ENCODE data around the gene GRID1. TPM values are rescaled to one million over a fixed set of nuclear protein-coding genes. Genes with fewer than 3 reads are reported as not detected.

The GRID1 gene
- total and polyA plus RNA-seq, 7 experiments from 2014 or later, result not detected

- H3K4me3 ChIP-seq (ENCODE audit: low read length), result no peak overlapping the region
- Mint-ChIP-seq H3K36me3 (no peaks in the 10 kb centered on the region), H3K4me1 (no peaks in the 10 kb centered on the region), H3K4me3 (no peak overlapping the region), H3K27ac (no peak overlapping the region), H3K27me3 (peaks cover 0 to 20% (median 9%) of the 10 kb centered on the region in 5 donors), H3K9me3 (peaks cover 0 to 3% (median 0%) of the 10 kb centered on the region in 11 donors)
- DNase-seq (no peak), ATAC-seq (no peak)
- CTCF ChIA-PET, result no interaction called here
- H3K4me1 ChIP-seq (ENCODE audit: control insufficient read depth in 2 of 2, insufficient read depth in 2 of 2, low read length in 2 of 2), result no peaks in the 10 kb centered on the region
- H3K27me3 ChIP-seq (ENCODE audit: control insufficient read depth in 2 of 2, insufficient read depth in 2 of 2, low read length in 2 of 2), result no peaks in the 10 kb centered on the region
- no peaks in the 10 kb centered on the region for H3K36me3 ChIP-seq (ENCODE audit: control insufficient read depth in 2 of 3, insufficient read depth in 3 of 3, low read length in 3 of 3)
- POLR2A ChIA-PET, result no interaction called here
- no peaks in the 10 kb centered on the region for H3K9me3 ChIP-seq (ENCODE audit: control insufficient read depth in 2 of 3, low read length in 3 of 3)
- intact Hi-C loops (cut with micrococcal nuclease), result no loop called here
- no peak overlapping the region for H3K27ac ChIP-seq (ENCODE audit: low read depth, low read length)
These were observed 66.1 kb downstream of the GRID1 start for GRCh38 chr10:86300399-86300925.

DNA sequence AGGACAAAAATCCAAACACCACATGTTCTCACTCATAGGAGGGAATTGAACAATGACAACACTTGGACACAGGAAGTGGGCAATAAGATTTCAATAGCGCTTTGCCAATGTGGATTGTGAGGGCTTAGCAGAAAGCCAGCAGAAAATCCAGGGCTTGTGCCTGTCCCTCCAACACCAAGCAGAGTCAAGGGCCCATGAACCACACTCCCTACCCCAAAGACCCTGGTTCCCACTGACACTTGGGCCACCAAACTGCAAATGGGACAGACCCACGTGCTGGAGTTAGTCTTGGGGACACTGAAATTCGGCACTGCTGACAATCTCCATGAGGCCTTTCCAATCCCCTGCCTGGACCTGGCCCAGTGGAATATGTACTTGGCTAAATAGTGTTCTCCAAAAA lies 67.0 kb downstream of the GRID1 start:
- Mint-ChIP-seq H3K9me3 (peaks cover 0 to 3% (median 0%) of the 10 kb centered on the region in 11 donors), H3K27me3 (peaks cover 0 to 24% (median 14%) of the 10 kb centered on the region in 5 donors), H3K4me1 (no peaks in the 10 kb centered on the region), H3K4me3 (no peak overlapping the region), H3K36me3 (no peaks in the 10 kb centered on the region), H3K27ac (no peak overlapping the region)
- Histone ChIP-seq H3K27ac (ENCODE audit: low read depth, low read length) (no peak overlapping the region), H3K4me1 (ENCODE audit: control insufficient read depth in 2 of 2, insufficient read depth in 2 of 2, low read length in 2 of 2) (no peaks in the 10 kb centered on the region), H3K9me3 (ENCODE audit: control insufficient read depth in 2 of 3, low read length in 3 of 3) (no peaks in the 10 kb centered on the region), H3K27me3 (ENCODE audit: control insufficient read depth in 2 of 2, insufficient read depth in 2 of 2, low read length in 2 of 2) (no peaks in the 10 kb centered on the region), H3K4me3 (ENCODE audit: low read length) (no peak overlapping the region), H3K36me3 (ENCODE audit: control insufficient read depth in 2 of 3, insufficient read depth in 3 of 3, low read length in 3 of 3) (no peaks in the 10 kb centered on the region)
- ATAC-seq (no peak), DNase-seq (no peak)
- intact Hi-C loops (cut with micrococcal nuclease), result no loop called here
- CTCF ChIA-PET, result no interaction called here
- POLR2A ChIA-PET, result no interaction called here

DNA sequence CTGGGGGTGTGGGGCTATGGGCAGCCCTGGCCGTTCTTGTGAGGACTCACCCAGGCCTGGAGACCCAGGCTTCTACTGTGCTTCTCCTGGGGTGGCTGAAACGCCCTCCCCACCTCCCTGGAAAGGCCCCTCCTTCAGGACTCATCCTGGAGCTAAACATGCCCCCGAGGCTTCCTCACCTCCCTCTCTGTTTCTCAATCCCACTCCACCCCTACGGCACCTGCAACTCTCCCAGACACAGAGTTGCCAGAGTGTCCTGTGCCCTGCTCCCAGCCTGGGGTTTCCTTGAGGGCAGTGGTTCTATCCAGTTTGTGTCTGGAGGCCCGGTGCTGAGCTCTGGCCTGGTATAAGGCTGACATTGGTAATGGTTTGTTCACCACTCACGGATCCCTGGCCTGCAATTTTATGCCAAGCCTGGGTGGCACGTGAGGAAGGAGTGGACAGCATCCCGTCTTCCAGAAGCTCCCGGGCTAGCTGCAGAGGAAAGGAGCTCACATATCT lies 68.0 kb downstream of the GRID1 start:
- CTCF ChIA-PET, result no interaction called here
- H3K4me3 ChIP-seq (ENCODE audit: low read length), result no peak overlapping the region
- ATAC-seq (no peak), DNase-seq (no peak)
- no peaks in the 10 kb centered on the region for H3K36me3 Mint-ChIP-seq
- POLR2A ChIA-PET, result no interaction called here
- H3K27me3 Mint-ChIP-seq, result peaks cover 0 to 25% (median 8%) of the 10 kb centered on the region in 5 donors
- H3K27me3 ChIP-seq (ENCODE audit: control insufficient read depth in 2 of 2, insufficient read depth in 2 of 2, low read length in 2 of 2), result no peaks in the 10 kb centered on the region
- H3K27ac Mint-ChIP-seq, result no peak overlapping the region
- no peaks in the 10 kb centered on the region for H3K4me1 ChIP-seq (ENCODE audit: control insufficient read depth in 2 of 2, insufficient read depth in 2 of 2, low read length in 2 of 2)
- no peaks in the 10 kb centered on the region for H3K9me3 ChIP-seq (ENCODE audit: control insufficient read depth in 2 of 3, low read length in 3 of 3)
- H3K9me3 Mint-ChIP-seq, result peaks cover 0 to 3% (median 0%) of the 10 kb centered on the region in 11 donors
- intact Hi-C loops (cut with micrococcal nuclease), result no loop called here
- no peaks in the 10 kb centered on the region for H3K36me3 ChIP-seq (ENCODE audit: control insufficient read depth in 2 of 3, insufficient read depth in 3 of 3, low read length in 3 of 3)
- no peak overlapping the region for H3K27ac ChIP-seq (ENCODE audit: low read depth, low read length)
- H3K4me3 Mint-ChIP-seq, result no peak overlapping the region
- H3K4me1 Mint-ChIP-seq, result no peaks in the 10 kb centered on the region

DNA sequence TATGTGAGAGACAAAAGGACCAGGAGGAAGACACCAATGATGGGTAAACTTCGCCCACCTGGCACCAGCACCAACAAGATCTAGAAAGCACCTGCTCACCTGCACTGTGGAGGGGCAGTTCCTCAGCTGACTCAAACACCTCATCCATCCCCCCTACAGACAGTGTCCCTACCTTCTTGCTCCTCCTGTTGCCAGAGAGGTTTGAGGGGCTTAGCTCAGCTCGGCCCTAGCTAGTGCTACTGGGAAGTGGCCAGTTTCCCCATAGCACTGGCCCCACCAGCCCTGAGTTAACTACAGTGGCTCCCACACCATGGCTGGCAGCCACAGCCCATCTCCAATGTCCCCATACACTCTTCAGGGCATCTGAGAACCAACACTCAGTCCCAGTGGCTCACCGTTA lies 70.8 kb downstream of the GRID1 start:
- no peak overlapping the region for H3K4me3 Mint-ChIP-seq
- no peaks in the 10 kb centered on the region for H3K36me3 ChIP-seq (ENCODE audit: control insufficient read depth in 2 of 3, insufficient read depth in 3 of 3, low read length in 3 of 3)
- H3K27me3 ChIP-seq (ENCODE audit: control insufficient read depth in 2 of 2, insufficient read depth in 2 of 2, low read length in 2 of 2), result no peaks in the 10 kb centered on the region
- DNase-seq (no peak), ATAC-seq (no peak)
- no peaks in the 10 kb centered on the region for H3K4me1 ChIP-seq (ENCODE audit: control insufficient read depth in 2 of 2, insufficient read depth in 2 of 2, low read length in 2 of 2)
- CTCF ChIA-PET, result no interaction called here
- peaks cover 0 to 2% (median 0%) of the 10 kb centered on the region in 7 donors for H3K4me1 Mint-ChIP-seq
- POLR2A ChIA-PET, result no interaction called here
- H3K9me3 Mint-ChIP-seq, result peaks cover 0 to 3% (median 0%) of the 10 kb centered on the region in 11 donors
- H3K4me3 ChIP-seq (ENCODE audit: low read length), result no peak overlapping the region
- H3K36me3 Mint-ChIP-seq, result no peaks in the 10 kb centered on the region
- intact Hi-C loops (cut with micrococcal nuclease), result no loop called here
- no peaks in the 10 kb centered on the region for H3K9me3 ChIP-seq (ENCODE audit: control insufficient read depth in 2 of 3, low read length in 3 of 3)
- peaks cover 0 to 21% (median 7%) of the 10 kb centered on the region in 5 donors for H3K27me3 Mint-ChIP-seq
- no peak overlapping the region for H3K27ac ChIP-seq (ENCODE audit: low read depth, low read length)
- H3K27ac Mint-ChIP-seq, result no peak overlapping the region

DNA sequence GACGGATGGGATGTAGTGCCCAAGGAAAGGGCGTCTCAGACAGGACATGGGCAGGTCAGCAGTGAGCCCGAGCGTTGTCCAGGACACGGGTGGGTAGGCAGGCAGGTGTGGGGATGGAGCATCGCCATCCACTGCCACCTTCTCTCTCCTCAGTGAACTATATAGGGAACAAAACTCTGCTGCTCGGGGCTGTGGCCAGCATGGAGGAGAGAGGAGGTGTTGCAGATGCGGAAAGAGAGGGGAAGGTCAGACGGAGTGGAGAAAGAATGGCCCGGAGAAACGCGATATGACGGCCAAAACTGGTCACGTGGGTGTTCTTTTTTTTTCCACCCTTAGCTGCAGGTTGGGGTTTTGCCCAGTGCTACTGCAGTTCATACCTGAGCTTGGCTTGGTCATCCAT lies 71.2 kb downstream of the GRID1 start:
- no peak for ATAC-seq
- no peaks in the 10 kb centered on the region for H3K27me3 ChIP-seq (ENCODE audit: control insufficient read depth in 2 of 2, insufficient read depth in 2 of 2, low read length in 2 of 2)
- no peak overlapping the region for H3K4me3 ChIP-seq (ENCODE audit: low read length)
- intact Hi-C loops (cut with micrococcal nuclease), result no loop called here
- H3K36me3 ChIP-seq (ENCODE audit: control insufficient read depth in 2 of 3, insufficient read depth in 3 of 3, low read length in 3 of 3), result no peaks in the 10 kb centered on the region
- no peak overlapping the region for H3K27ac ChIP-seq (ENCODE audit: low read depth, low read length)
- H3K4me1 ChIP-seq (ENCODE audit: control insufficient read depth in 2 of 2, insufficient read depth in 2 of 2, low read length in 2 of 2), result no peaks in the 10 kb centered on the region
- Mint-ChIP-seq H3K27me3 (peaks cover 0 to 17% (median 7%) of the 10 kb centered on the region in 5 donors), H3K9me3 (no peaks in the 10 kb centered on the region), H3K4me1 (peaks cover 0 to 2% (median 0%) of the 10 kb centered on the region in 7 donors), H3K4me3 (no peak overlapping the region), H3K36me3 (no peaks in the 10 kb centered on the region), H3K27ac (no peak overlapping the region)
- H3K9me3 ChIP-seq (ENCODE audit: control insufficient read depth in 2 of 3, low read length in 3 of 3), result no peaks in the 10 kb centered on the region
- ChIA-PET POLR2A (no interaction called here), CTCF (no interaction called here)
- DNase-seq, result no peak

DNA sequence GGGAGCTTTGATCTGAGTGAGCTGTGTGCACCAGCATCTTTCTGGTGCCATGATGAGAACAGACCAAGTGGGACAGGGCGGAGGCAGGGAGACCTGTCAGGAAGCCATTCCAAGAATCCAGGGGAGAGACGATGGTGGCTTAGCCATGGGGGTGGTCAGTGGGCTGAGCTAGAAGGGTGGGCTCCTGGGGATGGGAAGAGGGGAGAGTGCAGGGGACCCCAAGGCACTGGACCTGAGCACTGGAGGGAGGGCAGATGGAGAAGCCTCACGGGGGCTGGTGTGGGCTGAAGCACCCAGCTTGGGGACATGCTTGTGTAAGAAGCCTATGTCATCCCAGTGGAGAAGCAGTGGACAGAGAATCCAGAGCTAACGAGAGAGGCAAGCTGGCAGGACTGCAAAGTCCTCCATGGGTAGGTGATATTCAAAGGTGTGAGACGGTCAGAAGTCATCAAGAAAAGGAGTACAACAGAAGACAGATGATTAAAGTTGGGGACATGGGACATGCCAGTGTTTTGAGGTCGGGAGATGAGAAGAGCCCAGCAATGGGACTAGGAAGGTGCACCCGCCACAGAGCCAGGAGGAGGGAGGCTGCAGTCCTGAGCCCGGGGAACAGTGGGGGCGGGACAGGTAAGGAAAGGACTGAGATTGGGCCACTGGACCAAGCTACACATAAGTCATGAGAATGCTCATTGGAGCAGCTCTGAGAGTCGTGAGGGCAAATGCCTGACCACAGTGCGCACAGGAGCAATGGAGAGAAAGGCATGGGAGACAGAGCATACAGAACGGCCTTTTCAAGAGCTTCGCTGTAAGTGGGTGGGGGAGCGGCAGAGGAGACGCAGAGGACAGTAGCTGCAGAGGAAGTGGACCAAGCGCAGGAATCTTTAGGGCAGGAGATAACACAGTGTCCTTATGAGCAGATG lies 72.0 kb downstream of the GRID1 start:
- DNase-seq, result no peak
- Mint-ChIP-seq H3K9me3 (no peaks in the 10 kb centered on the region), H3K4me1 (peaks cover 0 to 2% (median 0%) of the 10 kb centered on the region in 7 donors), H3K27ac (no peak overlapping the region), H3K27me3 (peaks cover 0 to 19% (median 7%) of the 10 kb centered on the region in 5 donors), H3K36me3 (no peaks in the 10 kb centered on the region), H3K4me3 (no peak overlapping the region)
- H3K9me3 ChIP-seq (ENCODE audit: control insufficient read depth in 2 of 3, low read length in 3 of 3), result no peaks in the 10 kb centered on the region
- ChIA-PET POLR2A (no interaction called here), CTCF (no interaction called here)
- ATAC-seq, result no peak
- H3K27ac ChIP-seq (ENCODE audit: low read depth, low read length), result no peak overlapping the region
- no peaks in the 10 kb centered on the region for H3K36me3 ChIP-seq (ENCODE audit: control insufficient read depth in 2 of 3, insufficient read depth in 3 of 3, low read length in 3 of 3)
- no peak overlapping the region for H3K4me3 ChIP-seq (ENCODE audit: low read length)
- no peaks in the 10 kb centered on the region for H3K4me1 ChIP-seq (ENCODE audit: control insufficient read depth in 2 of 2, insufficient read depth in 2 of 2, low read length in 2 of 2)
- H3K27me3 ChIP-seq (ENCODE audit: control insufficient read depth in 2 of 2, insufficient read depth in 2 of 2, low read length in 2 of 2), result no peaks in the 10 kb centered on the region
- intact Hi-C loops (cut with micrococcal nuclease), result no loop called here

- H3K36me3 ChIP-seq (ENCODE audit: control insufficient read depth in 2 of 3, insufficient read depth in 3 of 3, low read length in 3 of 3), result no peaks in the 10 kb centered on the region
- POLR2A ChIA-PET, result no interaction called here
- H3K27ac Mint-ChIP-seq, result no peak overlapping the region
- no peaks in the 10 kb centered on the region for H3K4me1 ChIP-seq (ENCODE audit: control insufficient read depth in 2 of 2, insufficient read depth in 2 of 2, low read length in 2 of 2)
- H3K9me3 Mint-ChIP-seq, result no peaks in the 10 kb centered on the region
- CTCF ChIA-PET, result no interaction called here
- no peak for ATAC-seq
- no peaks in the 10 kb centered on the region for H3K9me3 ChIP-seq (ENCODE audit: control insufficient read depth in 2 of 3, low read length in 3 of 3)
- no peak overlapping the region for H3K27ac ChIP-seq (ENCODE audit: low read depth, low read length)
- peaks cover 0 to 2% (median 0%) of the 10 kb centered on the region in 7 donors for H3K4me1 Mint-ChIP-seq
- intact Hi-C loops (cut with micrococcal nuclease), result no loop called here
- H3K4me3 Mint-ChIP-seq, result no peak overlapping the region
- H3K27me3 Mint-ChIP-seq, result peaks cover 0 to 26% (median 10%) of the 10 kb centered on the region in 5 donors
- H3K36me3 Mint-ChIP-seq, result no peaks in the 10 kb centered on the region
- no peaks in the 10 kb centered on the region for H3K27me3 ChIP-seq (ENCODE audit: control insufficient read depth in 2 of 2, insufficient read depth in 2 of 2, low read length in 2 of 2)
- no peak for DNase-seq
- no peak overlapping the region for H3K4me3 ChIP-seq (ENCODE audit: low read length)
These were observed 73.2 kb downstream of the GRID1 start for GRCh38 chr10:86293396-86293791.
